Ascending aorta (tissue), 2 donors: ENCODE results near the gene ELL2. TPM values are rescaled to one million over a fixed set of nuclear protein-coding genes. Genes with fewer than 3 reads are reported as not detected.
A peak's percentile ranks its signal among the peaks of the same experiment; 100 is the strongest.

Source experiments
- DNase-seq, 2 donors: peaks; one replicate each; pipeline ENCODE4 v3.0.0-alpha.2; 2019; ENCODE audit warnings: low spot score in 2 of 2
- H3K27ac ChIP-seq, 2 donors: fragments of 200-600 bp; sonication (generic); one replicate each; pipeline ENCODE4 v1.5.1; 2016 to 2017; ENCODE audit warnings: mild to moderate bottlenecking in 1 of 2
- H3K27me3 ChIP-seq: fragments of 200-600 bp; sonication (generic); one replicate; pipeline ENCODE4 v1.5.1; 2017
- H3K36me3 ChIP-seq, 2 donors: fragments of 200-600 bp; sonication (generic); one replicate each; pipeline ENCODE4 v1.5.1; 2016
- H3K4me1 ChIP-seq, 2 donors: fragments of 200-600 bp; sonication (generic); one replicate each; pipeline ENCODE4 v1.5.1; 2016 to 2017; ENCODE audit warnings: mild to moderate bottlenecking in 1 of 2
- H3K4me3 ChIP-seq, 2 donors: fragments of 200-600 bp; sonication (generic); one replicate each; pipeline ENCODE4 v1.5.1; 2016 to 2017; ENCODE audit warnings: mild to moderate bottlenecking in 1 of 2
- H3K9me3 ChIP-seq, 2 donors: fragments of 200-600 bp; sonication (generic); one replicate each; pipeline ENCODE4 v1.5.1; 2016
- intact Hi-C: fragments of 100-400 bp; cut with DNase I; formaldehyde crosslinking; loops from one replicate; pipeline ENCODE4 v1.15.1; 2023
- total RNA-seq: library from RNA; depleted of rRNA; stranded (reverse); fragments of >200 nt; gene quantifications from one replicate; pipeline ENCODE4 v1.1.0, GENCODE V29; 2016
- TF ChIP-seq, protein P1 (sequence below), 3 experiments: fragments of 200-600 bp in 2 of 3; fragments of 450-650 bp in 1 of 3; sonication (generic) in 2 of 3; IDR thresholded peaks; one replicate each; pipeline ENCODE4 v1.5.1; 2016 to 2019; ENCODE audit warnings: antibody characterized with exemption in 3 of 3, mild to moderate bottlenecking in 1 of 3, moderate library complexity in 1 of 3

ELL2 gene
- total RNA-seq, 1 donor from 2014 or later, result 26.0 TPM

DNA sequence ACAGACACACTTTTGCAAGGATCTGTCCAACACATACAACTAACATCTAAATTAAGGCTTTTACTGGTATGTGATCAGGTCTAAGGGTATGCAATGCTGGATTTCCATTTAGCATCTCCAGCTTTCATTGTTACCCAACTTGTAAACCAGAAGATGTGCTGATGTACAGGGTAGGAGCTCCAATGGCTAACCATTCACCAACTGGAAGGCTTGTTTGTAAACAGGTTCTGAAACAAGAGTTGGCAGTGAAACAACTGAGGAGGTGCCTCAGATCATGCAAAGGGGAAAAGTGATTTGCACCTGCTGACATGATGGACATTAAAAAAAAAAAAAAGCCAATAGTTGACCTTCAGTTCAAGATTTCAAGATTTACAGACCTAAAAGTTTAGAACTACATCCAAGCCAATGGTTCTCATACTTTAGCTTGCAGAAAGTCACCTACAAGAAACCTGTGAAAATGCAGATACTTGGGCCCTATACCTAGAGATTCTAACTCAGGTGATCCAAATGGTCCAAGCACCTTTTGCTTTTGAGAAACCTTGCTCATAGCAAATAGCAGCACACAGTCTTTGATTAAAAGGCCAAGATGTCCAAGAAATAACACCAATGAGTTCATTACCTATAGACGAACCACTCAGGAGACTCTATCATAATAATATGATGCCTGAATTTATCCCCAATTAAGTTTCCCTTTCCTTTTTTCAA is 75.2 kb downstream of the ELL2 start:
- H3K4me1 ChIP-seq, result peaks cover 0 to 5% of the 10 kb centered on the region in 2 donors
- intact Hi-C loops, result no loop called here
- no peak overlapping the region for H3K27ac ChIP-seq
- no peaks in the 10 kb centered on the region for H3K9me3 ChIP-seq
- DNase-seq, result no peak
- peaks cover 28 to 53% of the 10 kb centered on the region in 2 donors for H3K36me3 ChIP-seq
- no peaks in the 10 kb centered on the region for H3K27me3 ChIP-seq
- H3K4me3 ChIP-seq, result no peak overlapping the region
- TF ChIP-seq, protein P1, sequence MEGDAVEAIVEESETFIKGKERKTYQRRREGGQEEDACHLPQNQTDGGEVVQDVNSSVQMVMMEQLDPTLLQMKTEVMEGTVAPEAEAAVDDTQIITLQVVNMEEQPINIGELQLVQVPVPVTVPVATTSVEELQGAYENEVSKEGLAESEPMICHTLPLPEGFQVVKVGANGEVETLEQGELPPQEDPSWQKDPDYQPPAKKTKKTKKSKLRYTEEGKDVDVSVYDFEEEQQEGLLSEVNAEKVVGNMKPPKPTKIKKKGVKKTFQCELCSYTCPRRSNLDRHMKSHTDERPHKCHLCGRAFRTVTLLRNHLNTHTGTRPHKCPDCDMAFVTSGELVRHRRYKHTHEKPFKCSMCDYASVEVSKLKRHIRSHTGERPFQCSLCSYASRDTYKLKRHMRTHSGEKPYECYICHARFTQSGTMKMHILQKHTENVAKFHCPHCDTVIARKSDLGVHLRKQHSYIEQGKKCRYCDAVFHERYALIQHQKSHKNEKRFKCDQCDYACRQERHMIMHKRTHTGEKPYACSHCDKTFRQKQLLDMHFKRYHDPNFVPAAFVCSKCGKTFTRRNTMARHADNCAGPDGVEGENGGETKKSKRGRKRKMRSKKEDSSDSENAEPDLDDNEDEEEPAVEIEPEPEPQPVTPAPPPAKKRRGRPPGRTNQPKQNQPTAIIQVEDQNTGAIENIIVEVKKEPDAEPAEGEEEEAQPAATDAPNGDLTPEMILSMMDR (IDR thresholded peaks at IDR 0.05), result no peak

DNA sequence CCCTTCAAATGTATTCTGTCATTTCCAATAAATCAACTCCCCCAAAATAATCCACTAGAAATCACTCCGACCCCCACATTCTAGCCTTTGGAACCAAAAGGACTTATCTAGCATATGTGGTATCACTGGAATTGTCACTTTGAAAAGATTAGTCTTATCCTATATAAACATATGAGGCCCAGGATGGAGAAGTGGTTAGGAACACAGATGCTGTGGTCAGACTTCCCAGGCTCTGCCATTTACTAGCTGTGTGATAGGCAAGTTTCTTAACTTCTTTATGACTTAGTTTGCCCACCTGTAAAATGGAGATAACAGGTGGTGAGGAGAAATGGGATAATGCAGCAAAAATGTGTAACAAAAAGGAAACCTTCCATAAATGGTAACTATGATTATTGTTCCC is 77.1 kb downstream of the ELL2 start:
- Histone ChIP-seq H3K27me3 (no peaks in the 10 kb centered on the region), H3K4me1 (peaks cover 0 to 5% of the 10 kb centered on the region in 2 donors), H3K36me3 (peaks cover 14 to 33% of the 10 kb centered on the region in 2 donors), H3K4me3 (no peak overlapping the region), H3K9me3 (no peaks in the 10 kb centered on the region), H3K27ac (peak overlapping the region in 1 of 2 donors; percentile 14)
- TF ChIP-seq, protein P1 (IDR thresholded peaks at IDR 0.05), result no peak
- no peak for DNase-seq
- intact Hi-C loops, result no loop called here

DNA sequence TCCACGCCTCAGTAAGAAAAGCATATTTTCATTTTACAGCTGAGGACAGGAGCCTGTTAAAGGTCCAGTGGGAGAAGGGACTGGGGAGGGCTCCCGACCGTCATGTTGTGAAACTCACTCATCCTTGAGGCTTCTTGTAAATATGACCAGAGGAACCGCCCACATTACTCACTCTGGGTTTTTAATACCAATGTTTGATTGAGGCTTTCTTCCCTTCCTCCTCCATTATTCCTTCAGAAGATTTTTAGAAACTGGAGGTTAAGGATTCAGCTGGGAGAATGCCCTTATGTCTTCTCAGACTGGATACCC is 77.7 kb downstream of the ELL2 start:
- H3K9me3 ChIP-seq, result no peaks in the 10 kb centered on the region
- intact Hi-C loops, result no loop called here
- TF ChIP-seq, protein P1 (IDR thresholded peaks at IDR 0.05), result no peak
- H3K4me3 ChIP-seq, result no peak overlapping the region
- no peak overlapping the region for H3K27ac ChIP-seq
- H3K36me3 ChIP-seq, result peaks cover 9 to 28% of the 10 kb centered on the region in 2 donors
- no peaks in the 10 kb centered on the region for H3K27me3 ChIP-seq
- no peak for DNase-seq
- peaks cover 0 to 5% of the 10 kb centered on the region in 2 donors for H3K4me1 ChIP-seq

DNA sequence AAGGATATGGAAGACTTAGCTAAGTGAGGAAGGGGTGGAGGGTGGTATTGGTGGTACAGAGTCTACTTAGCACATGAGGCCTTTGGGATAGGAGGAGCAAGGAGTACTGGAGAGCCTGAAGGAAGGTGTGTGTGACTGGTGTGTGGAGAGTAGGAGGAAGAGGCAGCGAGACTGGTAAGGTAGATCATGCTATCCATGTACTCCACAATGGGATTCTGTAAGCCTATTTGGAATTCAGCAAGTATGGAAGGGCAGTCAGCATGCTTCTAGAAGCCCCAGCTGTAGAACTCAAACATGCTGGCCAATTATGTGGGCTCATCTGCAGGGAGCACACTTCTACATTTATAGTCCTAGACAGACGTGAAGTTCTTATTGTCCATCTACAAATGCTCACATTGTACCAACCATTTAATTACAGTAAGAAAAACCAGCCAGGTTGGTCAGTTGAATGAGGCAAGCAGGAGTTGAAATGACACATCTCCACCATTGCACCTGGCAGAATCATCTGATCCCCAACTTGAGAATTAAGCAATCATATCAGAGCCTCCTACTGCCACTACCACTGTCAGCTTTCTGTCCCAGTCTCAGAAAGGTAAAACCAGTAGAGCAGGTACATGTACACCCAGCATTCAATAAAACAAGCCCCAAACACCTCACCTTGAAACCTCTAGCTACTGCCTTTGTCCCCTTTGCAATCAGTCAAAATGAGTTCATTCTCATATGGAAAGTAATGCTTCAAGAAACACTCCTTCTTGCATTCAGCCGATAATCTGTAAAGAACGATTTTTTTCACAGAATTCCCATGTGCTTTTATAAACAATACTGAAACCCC is 78.2 kb downstream of the ELL2 start:
- TF ChIP-seq, protein P1 (IDR thresholded peaks at IDR 0.05), result no peak
- peaks cover 0 to 5% of the 10 kb centered on the region in 2 donors for H3K4me1 ChIP-seq
- no peak overlapping the region for H3K27ac ChIP-seq
- H3K36me3 ChIP-seq, result peaks cover 6 to 22% of the 10 kb centered on the region in 2 donors
- intact Hi-C loops, result no loop called here
- no peak overlapping the region for H3K4me3 ChIP-seq
- H3K27me3 ChIP-seq, result no peaks in the 10 kb centered on the region
- DNase-seq, result no peak
- H3K9me3 ChIP-seq, result no peaks in the 10 kb centered on the region

DNA sequence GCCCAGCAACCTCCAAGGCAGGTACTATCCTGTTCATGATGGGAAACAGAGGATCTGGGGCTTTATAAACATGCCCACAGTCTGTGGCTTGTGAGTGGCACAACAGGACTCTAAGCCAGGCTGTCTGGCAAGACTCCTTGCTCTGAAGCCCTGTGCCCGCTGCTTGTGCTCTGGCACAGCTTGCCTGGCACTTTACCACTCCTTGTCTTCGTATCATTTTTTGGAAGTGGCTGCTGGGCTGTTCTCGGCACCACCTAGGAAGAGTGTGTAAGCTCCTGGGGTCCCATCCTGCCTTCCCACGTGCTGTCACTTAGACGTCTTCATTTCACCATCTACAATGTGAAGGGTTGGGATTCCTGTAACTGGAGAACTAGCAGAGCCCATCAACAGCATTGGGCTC is 79.8 kb downstream of the ELL2 start:
- TF ChIP-seq, protein P1 (IDR thresholded peaks at IDR 0.05), result no peak
- Histone ChIP-seq H3K4me3 (no peak overlapping the region), H3K27me3 (no peaks in the 10 kb centered on the region), H3K27ac (peak overlapping the region in 1 of 2 donors; percentile 46), H3K4me1 (peaks cover 0 to 5% of the 10 kb centered on the region in 2 donors), H3K36me3 (peaks cover 0 to 11% of the 10 kb centered on the region in 2 donors), H3K9me3 (no peaks in the 10 kb centered on the region)
- no peak for DNase-seq
- intact Hi-C loops, result no loop called here
